GM23338 (cell line): ENCODE data around the gene LGALS16. TPM values are rescaled to one million over a fixed set of nuclear protein-coding genes. Genes with fewer than 3 reads are reported as not detected.

Source experiments
- ATAC-seq: fragments of 200-7000 bp; cut with Tn5 transposase; 3 replicates; pipeline ENCODE4 v1.9.1; 2020
- DNase-seq: peaks from one replicate; pipeline ENCODE4 v3.0.0-alpha.2; 2015; ENCODE audit warnings: low spot score
- H2AFZ ChIP-seq: fragments of 200-600 bp; sonication (generic); 2 replicates; pipeline ENCODE4 v1.8.0; 2016; ENCODE audit warnings: antibody characterized with exemption, mild to moderate bottlenecking, moderate library complexity
- H3F3A ChIP-seq: fragments of 200-600 bp; sonication (generic); replicated peaks from 2 replicates; pipeline ENCODE4 v1.8.0; 2017; ENCODE audit warnings: antibody characterized with exemption, mixed run types, low read depth
- H3K27ac ChIP-seq: fragments of 200-600 bp; sonication (generic); 2 replicates; pipeline ENCODE4 v1.6.1; 2016; ENCODE audit warnings: low read depth
- H3K27me3 ChIP-seq: fragments of 200-600 bp; sonication (generic); 2 replicates; pipeline ENCODE4 v1.8.0; 2016; ENCODE audit warnings: mild to moderate bottlenecking, mixed run types, moderate library complexity; ENCODE audit not compliant: insufficient read depth
- H3K36me3 ChIP-seq: fragments of 200-600 bp; sonication (generic); 2 replicates; pipeline ENCODE4 v1.8.0; 2016; ENCODE audit warnings: mild to moderate bottlenecking; ENCODE audit not compliant: insufficient read depth
- H3K4me1 ChIP-seq: fragments of 200-600 bp; sonication (generic); 2 replicates; pipeline ENCODE4 v1.8.0; 2016; ENCODE audit warnings: mild to moderate bottlenecking, moderate library complexity; ENCODE audit not compliant: insufficient read depth
- H3K4me2 ChIP-seq: fragments of 200-600 bp; sonication (generic); 2 replicates; pipeline ENCODE4 v1.7.1; 2017; ENCODE audit warnings: mixed run types
- H3K4me3 ChIP-seq: fragments of 200-600 bp; sonication (generic); 2 replicates; pipeline ENCODE4 v1.6.1; 2016; ENCODE audit warnings: mixed run types
- H3K79me2 ChIP-seq: fragments of 200-600 bp; sonication (generic); replicated peaks from 2 replicates; pipeline ENCODE4 v1.8.0; 2017; ENCODE audit warnings: mild to moderate bottlenecking; ENCODE audit not compliant: insufficient read depth
- H3K9me2 ChIP-seq: fragments of 200-600 bp; sonication (generic); 2 replicates; pipeline ENCODE4 v1.8.0; 2017; ENCODE audit not compliant: insufficient read depth
- H4K20me1 ChIP-seq: fragments of 200-600 bp; sonication (generic); replicated peaks from 2 replicates; pipeline ENCODE4 v1.8.0; 2017; ENCODE audit warnings: mild to moderate bottlenecking; ENCODE audit not compliant: insufficient read depth
- H3K27ac Mint-ChIP-seq: 2 replicates; pipeline ENCODE4 v1.8.0; 2020; ENCODE audit warnings: inconsistent platforms, mild to moderate bottlenecking, moderate library complexity, mixed read lengths
- H3K27me3 Mint-ChIP-seq: 3 replicates; pipeline ENCODE4 v1.8.0; 2022; ENCODE audit warnings: low read depth, mild to moderate bottlenecking, moderate library complexity, mixed read lengths, inconsistent platforms; ENCODE audit not compliant: insufficient read depth, poor library complexity
- H3K36me3 Mint-ChIP-seq: 3 replicates; pipeline ENCODE4 v1.8.0; 2021; ENCODE audit warnings: low read depth, mild to moderate bottlenecking, inconsistent platforms, moderate library complexity, mixed read lengths
- H3K4me1 Mint-ChIP-seq: 3 replicates; pipeline ENCODE4 v1.8.0; 2020; ENCODE audit warnings: mild to moderate bottlenecking, inconsistent platforms, mixed read lengths
- H3K4me3 Mint-ChIP-seq: 3 replicates; pipeline ENCODE4 v1.8.0; 2021; ENCODE audit warnings: moderate library complexity, mild to moderate bottlenecking, inconsistent platforms, mixed read lengths
- H3K9me3 Mint-ChIP-seq: 3 replicates; pipeline ENCODE4 v1.8.0; 2020; ENCODE audit warnings: moderate library complexity, mild to moderate bottlenecking, inconsistent platforms, mixed read lengths
- ETS1 ChIP-seq: IDR thresholded peaks from 2 replicates; pipeline ENCODE4 v1.6.1; 2016; ENCODE audit warnings: antibody characterized with exemption
- EZH2 ChIP-seq: fragments of 200-600 bp; sonication (generic); IDR thresholded peaks from one replicate; pipeline ENCODE4 v1.8.0; 2017; ENCODE audit warnings: antibody characterized with exemption, mild to moderate bottlenecking, low read depth; ENCODE audit not compliant: unreplicated experiment
- EZH2phosphoT487 ChIP-seq: fragments of 200-600 bp; sonication (generic); IDR thresholded peaks from one replicate; pipeline ENCODE4 v1.8.1; 2018; ENCODE audit warnings: antibody characterized with exemption; ENCODE audit not compliant: unreplicated experiment
- JUNB ChIP-seq: IDR thresholded peaks from one replicate; pipeline ENCODE4 v1.6.1; 2016; ENCODE audit warnings: antibody characterized with exemption; ENCODE audit not compliant: unreplicated experiment
- NANOG ChIP-seq: IDR thresholded peaks from 2 replicates; pipeline ENCODE4 v1.6.1; 2016; ENCODE audit warnings: antibody characterized with exemption, borderline replicate concordance
- POLR2AphosphoS5 ChIP-seq: IDR thresholded peaks from 2 replicates; pipeline ENCODE4 v1.6.1; 2016; ENCODE audit warnings: antibody characterized with exemption, low read depth
- ZNF114 ChIP-seq: fragments of 250-450 bp; sonication (Bioruptor Pico); IDR thresholded peaks from 2 replicates; pipeline ENCODE4 v1.5.0; 2020; ENCODE audit warnings: mild to moderate bottlenecking, moderate library complexity
- ZNF331 ChIP-seq: fragments of 250-450 bp; sonication (Bioruptor Pico); IDR thresholded peaks from 2 replicates; pipeline ENCODE4 v1.5.0; 2020; ENCODE audit warnings: low read depth, mild to moderate bottlenecking, moderate library complexity
- ZNF462 ChIP-seq: fragments of 250-450 bp; sonication (Bioruptor Pico); IDR thresholded peaks from 2 replicates; pipeline ENCODE4 v1.5.0; 2020; ENCODE audit warnings: mild to moderate bottlenecking, moderate library complexity
- polyA plus RNA-seq: library from polyadenylated mRNA; unstranded; fragments of >200 nt; fragmentation: Nextera tagmentation; extraction: Ambion mirVana; gene quantifications from 2 replicates; pipeline ENCODE4 v1.2.1, GENCODE V29; 2016
- total RNA-seq: library from RNA; depleted of rRNA; stranded (reverse); fragments of >200 nt; shearing (Covaris generic); gene quantifications from 2 replicates; pipeline ENCODE4 v1.2.3, GENCODE V29; 2014

The LGALS16 gene
- total and polyA plus RNA-seq, 2 experiments from 2014 or later: not detected

DNA sequence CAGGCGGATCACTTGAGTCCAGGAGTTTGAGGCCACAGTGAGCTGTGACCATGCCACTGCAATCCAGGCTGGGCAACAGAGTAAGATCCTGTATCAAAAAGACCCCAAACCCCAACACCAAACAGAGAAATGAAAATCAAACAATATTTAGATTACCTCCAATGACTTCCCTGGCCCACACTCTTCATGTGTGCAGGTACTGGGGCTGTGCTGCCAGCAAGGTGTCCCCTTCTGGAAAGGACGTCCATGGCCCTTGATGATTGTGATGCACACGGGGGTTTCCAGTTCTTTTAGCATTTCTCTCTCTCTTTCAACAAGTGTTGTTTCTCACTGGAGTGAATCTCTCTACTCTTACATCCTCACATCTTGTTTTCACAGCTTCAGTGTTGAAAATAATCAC is 24.9 kb downstream of the LGALS16 start (continued):
- no peak for TF ChIP-seq ZNF462 (CRISPR knock-in tag)
- TF ChIP-seq ETS1: no peak
- TF ChIP-seq EZH2: no peak
- TF ChIP-seq ZNF331 (CRISPR knock-in tag): no peak
- TF ChIP-seq EZH2phosphoT487: no peak
- TF ChIP-seq POLR2AphosphoS5: no peak

DNA sequence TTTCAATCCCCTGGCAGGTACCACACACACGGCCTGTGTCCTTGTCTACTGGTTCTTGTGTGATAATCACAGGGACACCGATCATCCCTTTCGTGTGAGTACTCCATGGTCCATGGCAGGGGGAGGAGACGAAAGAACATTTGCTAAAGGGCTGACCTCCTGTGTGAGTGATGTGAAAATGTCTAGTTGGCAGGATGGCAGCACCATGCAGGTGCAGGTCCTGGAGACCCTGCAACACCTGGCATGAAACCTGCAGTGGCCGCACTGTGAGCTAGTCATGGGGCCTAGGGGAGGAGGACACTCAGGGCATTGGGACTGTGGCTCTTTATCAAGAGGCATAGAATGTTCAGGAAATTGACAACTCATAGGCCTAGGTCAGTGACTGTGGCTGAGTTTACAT is 25.7 kb downstream of the LGALS16 start:
- no peak overlapping the region for H3K4me3 Mint-ChIP-seq
- no peaks in the 10 kb centered on the region for H3K79me2 ChIP-seq
- no peaks in the 10 kb centered on the region for H3K4me1 Mint-ChIP-seq
- no peaks in the 10 kb centered on the region for H3F3A ChIP-seq
- H4K20me1 ChIP-seq: no peaks in the 10 kb centered on the region
- H3K27me3 Mint-ChIP-seq: peaks cover 14% of the 10 kb centered on the region
- H3K9me3 Mint-ChIP-seq: no peaks in the 10 kb centered on the region
- H3K27ac ChIP-seq: no peak overlapping the region
- DNase-seq (no peak), ATAC-seq (no peak)
- H3K27me3 ChIP-seq: no peaks in the 10 kb centered on the region
- 0 out of 2 replicates have a peak, but pooled peaks cover 4% of the 10 kb centered on the region for H3K9me2 ChIP-seq
- no peaks in the 10 kb centered on the region for H3K36me3 Mint-ChIP-seq
- H3K4me3 ChIP-seq: no peak overlapping the region
- no peak overlapping the region for H2AFZ ChIP-seq
- H3K36me3 ChIP-seq: no peaks in the 10 kb centered on the region
- no peaks in the 10 kb centered on the region for H3K4me1 ChIP-seq
- no peak overlapping the region for H3K27ac Mint-ChIP-seq
- TF ChIP-seq POLR2AphosphoS5 (no peak), ZNF462 (CRISPR knock-in tag) (no peak), JUNB (no peak), ZNF114 (CRISPR knock-in tag) (no peak), ZNF331 (CRISPR knock-in tag) (no peak), NANOG (no peak)
- no peak overlapping the region for H3K4me2 ChIP-seq
